ENCODE measurements around the gene GRK4.

Gene GRK4

DNA sequence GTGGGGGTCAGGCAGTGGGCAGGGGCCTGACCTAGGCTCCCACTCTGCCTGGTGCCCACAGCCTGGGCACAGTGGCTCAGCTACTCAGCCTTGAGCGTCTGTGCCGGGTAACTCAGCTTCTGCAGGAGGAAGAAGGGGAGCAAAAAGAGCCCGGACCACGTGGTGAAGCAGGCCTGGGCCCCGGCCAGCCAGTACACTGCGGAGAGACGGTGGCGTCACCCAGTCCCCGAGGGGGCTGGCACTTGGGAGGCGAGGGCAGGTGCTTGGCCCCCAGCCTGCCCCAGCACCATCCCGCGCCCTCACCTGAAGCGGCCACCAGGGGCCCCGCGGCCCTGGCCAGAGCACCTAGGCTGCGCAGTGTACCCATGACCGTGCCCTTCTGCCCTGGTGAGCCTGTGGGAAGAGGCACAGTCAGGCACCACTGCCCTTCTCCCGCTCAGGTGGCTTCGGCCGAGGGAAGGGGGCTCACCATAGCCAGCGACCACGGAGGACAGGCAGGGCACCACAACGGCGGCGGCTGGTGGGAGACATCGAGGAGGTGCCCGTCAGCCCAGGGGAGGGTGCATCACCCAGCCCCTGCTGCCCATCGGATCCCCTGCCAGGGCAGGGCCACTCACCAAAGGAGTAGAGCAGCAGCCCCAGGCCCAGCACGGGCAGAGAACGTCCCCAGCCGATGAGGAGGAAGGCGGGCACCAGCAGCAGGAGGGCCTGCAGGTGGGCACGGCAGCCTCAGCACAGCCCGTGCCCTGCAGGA lies 32.4 kb upstream of the GRK4 start:
- H3K27ac ChIP-seq (ENCODE audit: extremely low read depth, low read depth, low read length) = no peak overlapping the region
- no peak overlapping the region for H3K4me3 ChIP-seq (ENCODE audit: low read depth, low read length)
- H3K9me3 ChIP-seq (ENCODE audit: control insufficient read depth, insufficient read depth, low read depth, low read length) = no peaks in the 10 kb centered on the region
- ChIA-PET POLR2A (no interaction called here), CTCF (interaction anchor here (0.6 kb wide), 1 partner anchor 21 kb away, joined by 4 read pairs; no protein-coding TSS in a partner anchor)
- peaks cover 0 to 73% of the 10 kb centered on the region in 2 experiments; a peak in 1 of 3 replicates for H3K36me3 ChIP-seq (ENCODE audit: control insufficient read depth in 2 of 2, insufficient read depth in 1 of 2, low read length in 2 of 2)
- TF ChIP-seq OSR2 (tag by site-specific recombination; IDR thresholded peaks at IDR 0.05) = peak; percentile 5; the same call in 1 of the 2 replicates
- no peak for TF ChIP-seq ZNF24 (tag by site-specific recombination; IDR thresholded peaks at IDR 0.05)
- TF ChIP-seq ZNF48 (tag by site-specific recombination; IDR thresholded peaks at IDR 0.05) = no peak
- TF ChIP-seq HIC1 (tag by site-specific recombination; IDR thresholded peaks at IDR 0.05) = peak; percentile 47
- no peak for TF ChIP-seq ZNF664 (tag by site-specific recombination; IDR thresholded peaks at IDR 0.05)
- TF ChIP-seq ZNF473 (tag by site-specific recombination; IDR thresholded peaks at IDR 0.05) = no peak
- no peak for TF ChIP-seq ZFHX2 (tag by site-specific recombination; conservative IDR thresholded peaks at IDR 0.05)
- no peak for TF ChIP-seq WT1 (tag by site-specific recombination; IDR thresholded peaks at IDR 0.05)
- TF ChIP-seq ZNF510 (tag by site-specific recombination; IDR thresholded peaks at IDR 0.05; ENCODE audit: insufficient replicate concordance) = no peak
- TF ChIP-seq PRDM2 (tag by site-specific recombination; IDR thresholded peaks at IDR 0.05; ENCODE audit: borderline replicate concordance) = no peak
- no peaks in the 10 kb centered on the region; the same call in 1 of the 2 replicates for H3K4me1 ChIP-seq (ENCODE audit: control insufficient read depth, insufficient read depth, low read length)

- Histone ChIP-seq H3K4me3 (ENCODE audit: low read depth, low read length) (no peak overlapping the region), H3K4me1 (ENCODE audit: control insufficient read depth, insufficient read depth, low read length) (no peaks in the 10 kb centered on the region; the same call in 1 of the 2 replicates)
- POLR2A ChIA-PET = no interaction called here
These were observed 31.7 kb upstream of the GRK4 start for GRCh38 chr4:2931512-2932301.

More at GRCh38 chr4:2931512-2932301, 31.7 kb upstream of the GRK4 start:
- Histone ChIP-seq H3K36me3 (ENCODE audit: control insufficient read depth in 2 of 2, insufficient read depth in 1 of 2, low read length in 2 of 2) (peaks cover 0 to 72% of the 10 kb centered on the region in 2 experiments; a peak in 1 of 3 replicates), H3K9me3 (ENCODE audit: control insufficient read depth, insufficient read depth, low read depth, low read length) (no peaks in the 10 kb centered on the region), H3K27ac (ENCODE audit: extremely low read depth, low read depth, low read length) (no peak overlapping the region)
- no peak for TF ChIP-seq GLI2 (tag by site-specific recombination; IDR thresholded peaks at IDR 0.05; ENCODE audit: borderline replicate concordance, low read depth)
- TF ChIP-seq ZNF48 (tag by site-specific recombination; IDR thresholded peaks at IDR 0.05) = no peak
- TF ChIP-seq HIC1 (tag by site-specific recombination; IDR thresholded peaks at IDR 0.05) = 0 out of 2 replicates have a peak, but pooled peaks have one; percentile 26
- no peak for TF ChIP-seq ZNF354C (tag by site-specific recombination; IDR thresholded peaks at IDR 0.05; ENCODE audit: borderline replicate concordance, low read depth)
- TF ChIP-seq ZIC2 (tag by site-specific recombination; IDR thresholded peaks at IDR 0.05) = 0 out of 2 replicates have a peak, but pooled peaks have one; percentile 13
- no peak for TF ChIP-seq ZNF16 (tag by site-specific recombination; IDR thresholded peaks at IDR 0.05; ENCODE audit: low read depth)
- no peak for TF ChIP-seq ZNF670 (tag by site-specific recombination; IDR thresholded peaks at IDR 0.05; ENCODE audit: low read depth)
- TF ChIP-seq ZNF555 (tag by site-specific recombination; conservative IDR thresholded peaks at IDR 0.05) = no peak
- TF ChIP-seq FEZF1 (tag by site-specific recombination; IDR thresholded peaks at IDR 0.05) = no peak
- no peak for TF ChIP-seq ZNF776 (tag by site-specific recombination; IDR thresholded peaks at IDR 0.05; ENCODE audit: borderline replicate concordance)
- no peak for TF ChIP-seq MEIS1 (CRISPR knock-in tag; IDR thresholded peaks at IDR 0.05; ENCODE audit: borderline replicate concordance)
- TF ChIP-seq ZNF174 (tag by site-specific recombination; IDR thresholded peaks at IDR 0.05) = no peak
- TF ChIP-seq YY1 (tag by site-specific recombination; IDR thresholded peaks at IDR 0.05) = no peak
- TF ChIP-seq ZNF624 (tag by site-specific recombination; IDR thresholded peaks at IDR 0.05) = no peak
- no peak for TF ChIP-seq HOXC10 (CRISPR knock-in tag; IDR thresholded peaks at IDR 0.05)
- CTCF ChIA-PET = no interaction called here

All from HEK293 (cell line).